ENCODE data around the gene DCC.

DNA sequence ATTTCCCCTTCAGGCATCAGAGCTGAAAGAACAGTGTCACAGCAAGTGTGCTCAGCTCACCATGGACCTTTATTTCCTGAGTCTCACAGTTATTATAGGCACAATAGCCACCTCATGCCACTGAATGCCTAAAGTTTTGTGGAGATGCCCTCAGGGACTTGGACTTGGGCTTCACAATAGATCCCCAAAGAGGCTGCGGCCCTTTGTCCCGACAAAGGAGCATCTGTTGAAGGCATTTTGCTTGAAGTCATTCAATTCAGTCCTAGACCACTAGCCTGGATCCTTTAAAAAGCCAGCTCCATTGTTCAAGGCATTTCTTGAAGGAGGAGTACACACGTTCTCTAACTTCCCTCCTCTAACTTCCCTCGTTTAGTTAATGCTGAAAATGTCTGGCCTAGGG is 125.4 kb downstream of the DCC start:
- no peak for TF ChIP-seq SIX5 (IDR thresholded peaks at IDR 0.05; ENCODE audit: low read depth, low read length)
- TF ChIP-seq, protein P1, sequence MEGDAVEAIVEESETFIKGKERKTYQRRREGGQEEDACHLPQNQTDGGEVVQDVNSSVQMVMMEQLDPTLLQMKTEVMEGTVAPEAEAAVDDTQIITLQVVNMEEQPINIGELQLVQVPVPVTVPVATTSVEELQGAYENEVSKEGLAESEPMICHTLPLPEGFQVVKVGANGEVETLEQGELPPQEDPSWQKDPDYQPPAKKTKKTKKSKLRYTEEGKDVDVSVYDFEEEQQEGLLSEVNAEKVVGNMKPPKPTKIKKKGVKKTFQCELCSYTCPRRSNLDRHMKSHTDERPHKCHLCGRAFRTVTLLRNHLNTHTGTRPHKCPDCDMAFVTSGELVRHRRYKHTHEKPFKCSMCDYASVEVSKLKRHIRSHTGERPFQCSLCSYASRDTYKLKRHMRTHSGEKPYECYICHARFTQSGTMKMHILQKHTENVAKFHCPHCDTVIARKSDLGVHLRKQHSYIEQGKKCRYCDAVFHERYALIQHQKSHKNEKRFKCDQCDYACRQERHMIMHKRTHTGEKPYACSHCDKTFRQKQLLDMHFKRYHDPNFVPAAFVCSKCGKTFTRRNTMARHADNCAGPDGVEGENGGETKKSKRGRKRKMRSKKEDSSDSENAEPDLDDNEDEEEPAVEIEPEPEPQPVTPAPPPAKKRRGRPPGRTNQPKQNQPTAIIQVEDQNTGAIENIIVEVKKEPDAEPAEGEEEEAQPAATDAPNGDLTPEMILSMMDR (IDR thresholded peaks at IDR 0.05; ENCODE audit: control extremely low read depth in 1 of 3, insufficient read depth in 1 of 3, low read depth in 1 of 3, low read length in 3 of 3): no peak
- no peak for TF ChIP-seq MAFK (IDR thresholded peaks at IDR 0.05; ENCODE audit: low read depth, low read length)
- no peak for TF ChIP-seq TBP (IDR thresholded peaks at IDR 0.05; ENCODE audit: low read depth, low read length)
- TF ChIP-seq RAD21 (IDR thresholded peaks at IDR 0.05 in 1 of 2, conservative IDR thresholded peaks at IDR 0.05 in 1 of 2; ENCODE audit: low read depth in 2 of 2, low read length in 2 of 2): no peak
- no peak for TF ChIP-seq POLR2A (IDR thresholded peaks at IDR 0.05; ENCODE audit: control extremely low read depth in 1 of 2, low read depth in 2 of 2, low read length in 2 of 2)

Data from H1 (cell line).